Ecto neural progenitor cell (in vitro differentiated cells): ENCODE results near the gene ZNF445.
"Not testable (repeated sequence)": the region's sequence is repeated elsewhere in the genome, so short reads cannot be mapped to it uniquely, and the experiment has no call there.

Experiments used
- DNase-seq: peaks from one replicate; pipeline ENCODE4 v3.0.0-alpha.2; 2018; ENCODE audit warnings: low spot score

Gene ZNF445

GRCh38 chr3:44477312-44478030, at the start of gene ZNF445:
Gene ZNF445, minus strand, starts transcription at chr3:44477670. Its CDS starts 22,121 bp downstream, at chr3:44455549.
- DNase-seq = peak; percentile 91

- no peak for DNase-seq
These were observed 47.6 kb upstream of the ZNF445 start for GRCh38 chr3:44525060-44525459.

DNA sequence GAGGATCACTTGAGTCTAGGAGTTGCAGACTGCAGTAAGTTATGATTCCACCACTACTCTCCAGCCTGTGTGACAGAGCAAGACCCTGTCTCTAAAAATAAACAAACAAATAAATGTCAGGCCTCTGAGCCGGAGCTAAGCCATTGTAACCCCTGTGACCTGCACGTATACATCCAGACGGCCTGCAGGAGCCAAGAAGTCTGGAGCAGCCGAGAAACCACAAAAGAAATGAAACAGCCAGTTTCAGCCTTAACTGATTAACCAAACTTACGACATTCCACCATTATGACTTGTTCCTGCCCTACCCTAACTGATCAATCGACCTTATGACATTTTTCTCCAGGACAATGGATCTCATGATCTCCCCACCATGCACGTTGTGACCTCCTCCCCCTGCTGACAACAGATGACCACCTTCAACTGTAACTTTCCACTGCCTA, 45.0 kb upstream of the ZNF445 start:
- no peak for DNase-seq

DNA sequence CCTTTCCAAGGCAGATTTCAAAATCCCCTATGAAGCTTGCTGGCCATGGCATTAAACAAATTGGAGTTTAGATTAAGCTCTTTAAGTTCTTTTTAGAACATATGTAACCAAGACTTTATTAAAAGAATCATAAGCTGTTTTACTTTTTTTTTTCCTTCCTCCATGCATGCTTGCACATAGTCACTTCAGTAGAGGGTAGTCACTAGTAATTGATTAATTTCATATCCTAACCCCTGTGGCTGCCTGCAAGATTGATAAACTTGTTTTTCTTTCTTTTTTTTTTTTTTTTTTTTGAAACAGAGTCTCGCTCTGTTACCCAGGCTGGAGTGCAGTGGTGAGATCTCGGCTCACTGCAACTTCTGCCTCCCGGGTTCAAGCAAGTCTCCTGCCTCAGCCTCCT, 44.3 kb upstream of the ZNF445 start:
- DNase-seq = no peak

DNA sequence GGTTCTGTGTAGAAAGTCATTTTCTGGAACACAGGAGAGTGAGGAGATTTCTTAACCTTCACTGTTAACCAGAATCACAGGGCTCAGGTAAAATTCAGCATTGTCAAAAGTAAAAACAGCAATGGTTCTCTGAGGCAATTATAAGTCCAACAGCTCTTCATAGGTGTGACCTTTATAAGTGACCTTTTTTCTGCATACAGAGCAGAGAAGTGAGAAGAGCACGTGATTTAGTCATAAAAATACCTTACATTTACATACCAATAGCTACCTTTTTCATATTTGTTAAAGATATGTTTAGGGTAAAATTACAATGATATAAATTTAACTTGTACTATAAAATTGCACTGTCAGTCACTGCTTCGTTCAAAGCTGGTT, 41.3 kb upstream of the ZNF445 start:
- DNase-seq = no peak

DNA sequence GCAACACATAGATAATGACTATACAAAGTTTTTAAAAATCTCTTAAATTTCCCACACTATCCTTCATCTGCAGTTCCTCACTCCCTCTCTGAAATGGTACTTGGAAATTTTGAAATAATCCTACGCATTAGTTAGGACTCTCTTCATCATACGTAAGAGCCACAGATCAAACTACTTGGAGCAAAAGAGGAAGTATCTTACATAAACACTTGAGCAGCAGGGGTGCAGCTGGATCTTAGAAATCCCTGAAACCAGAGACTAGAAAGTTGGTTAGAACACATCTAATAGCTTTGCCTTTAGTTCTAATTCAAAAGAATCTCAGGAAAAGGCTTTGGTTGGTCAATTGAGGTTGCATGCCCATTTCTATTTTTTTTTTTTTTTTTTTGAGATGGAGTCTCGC, 38.8 kb upstream of the ZNF445 start:
- no peak for DNase-seq

GRCh38 chr3:44513513-44513912, 36.0 kb upstream of the ZNF445 start:
- DNase-seq = no peak

DNA sequence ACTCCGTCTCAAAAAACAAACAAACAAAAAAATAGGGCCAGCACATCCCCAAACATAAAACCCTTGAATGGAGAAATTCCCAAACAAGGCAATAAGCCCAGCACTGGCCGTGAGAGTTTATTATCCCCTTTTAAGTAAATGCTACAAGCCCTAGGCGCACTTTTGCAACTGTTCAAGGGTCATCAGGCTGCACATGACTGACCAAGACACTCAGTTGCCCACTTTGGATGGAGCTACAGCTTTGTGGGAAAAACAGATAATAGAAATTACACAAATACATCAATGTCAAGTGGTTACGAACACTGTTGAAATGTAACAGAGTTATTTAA, 33.7 kb upstream of the ZNF445 start:
- no peak for DNase-seq

- DNase-seq = no peak
These were observed 32.5 kb upstream of the ZNF445 start for GRCh38 chr3:44510000-44510368.

- no peak for DNase-seq
These were observed 32.0 kb upstream of the ZNF445 start for GRCh38 chr3:44509393-44509921.

- no peak for DNase-seq
These were observed 29.5 kb upstream of the ZNF445 start for GRCh38 chr3:44506961-44507360.

- DNase-seq = no peak
These were observed 29.1 kb upstream of the ZNF445 start for GRCh38 chr3:44506556-44506955.

DNA sequence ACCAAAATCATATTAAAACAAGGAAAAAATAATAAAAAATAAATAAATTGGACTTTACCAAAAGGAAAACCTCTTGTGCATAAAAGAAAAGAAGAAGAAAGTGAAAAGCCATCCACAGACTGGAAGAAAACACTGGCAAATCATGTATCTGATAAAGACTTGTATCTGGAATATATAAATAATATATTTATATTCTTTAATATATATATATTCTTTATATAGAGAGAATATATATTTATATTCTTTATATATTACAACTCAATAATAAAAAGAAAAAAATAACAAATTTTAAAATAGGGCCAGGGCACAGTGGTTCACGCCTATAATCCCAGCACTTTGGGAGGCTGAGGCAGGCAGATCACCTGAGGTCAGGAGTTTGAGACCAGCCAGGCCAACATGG, 27.1 kb upstream of the ZNF445 start:
- no peak for DNase-seq

- not testable (repeated sequence) for DNase-seq
These were observed 25.7 kb upstream of the ZNF445 start for GRCh38 chr3:44503178-44503577.

- no peak for DNase-seq
These were observed 24.5 kb upstream of the ZNF445 start for GRCh38 chr3:44501971-44502370.

- DNase-seq = not testable (repeated sequence)
These were observed 22.4 kb upstream of the ZNF445 start for GRCh38 chr3:44499899-44500168.

- DNase-seq = no peak
These were observed 21.9 kb upstream of the ZNF445 start for GRCh38 chr3:44499149-44499898.

GRCh38 chr3:44495636-44496415, 18.4 kb upstream of the ZNF445 start:
- no peak for DNase-seq

DNA sequence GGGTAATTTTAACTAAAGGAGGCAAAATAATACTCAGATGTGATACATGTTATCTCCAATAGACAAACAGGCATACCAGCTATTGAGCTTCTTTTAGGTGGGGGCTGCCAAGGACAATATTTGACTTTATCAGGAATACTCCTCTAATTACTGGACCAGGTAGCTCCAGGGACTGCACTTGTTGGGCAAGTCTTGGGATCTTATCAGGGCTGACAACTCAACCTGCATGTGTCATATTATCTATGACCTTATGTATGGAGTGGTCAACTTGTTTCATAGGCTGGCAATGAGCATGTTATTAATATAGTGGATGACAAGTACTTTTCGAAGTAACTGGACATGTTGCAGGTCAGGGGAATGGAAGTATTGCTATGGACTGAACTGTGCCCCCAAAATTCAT, 15.0 kb upstream of the ZNF445 start:
- no peak for DNase-seq

DNA sequence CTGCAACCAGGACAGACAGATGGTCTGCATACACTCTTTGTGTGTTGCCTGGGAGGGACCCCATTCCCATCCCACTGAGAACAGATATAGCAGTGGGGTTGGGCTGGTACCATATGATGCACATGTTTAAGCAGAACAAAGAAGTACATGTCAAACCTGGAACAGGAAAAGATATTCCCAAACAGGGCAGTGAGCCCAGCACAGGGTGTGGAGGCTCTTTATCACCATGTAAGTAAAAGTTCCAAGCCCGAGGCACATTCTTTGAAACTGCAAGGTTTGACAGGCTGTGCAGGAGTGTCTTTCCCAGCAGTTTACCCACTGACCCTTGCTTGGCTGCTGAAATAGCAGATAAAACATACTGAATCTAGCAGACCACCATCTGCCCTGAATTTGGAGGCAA, 5.3 kb upstream of the ZNF445 start:
- DNase-seq = no peak

- no peak for DNase-seq
These were observed 1.2 kb upstream of the ZNF445 start for GRCh38 chr3:44478606-44479094.

DNA sequence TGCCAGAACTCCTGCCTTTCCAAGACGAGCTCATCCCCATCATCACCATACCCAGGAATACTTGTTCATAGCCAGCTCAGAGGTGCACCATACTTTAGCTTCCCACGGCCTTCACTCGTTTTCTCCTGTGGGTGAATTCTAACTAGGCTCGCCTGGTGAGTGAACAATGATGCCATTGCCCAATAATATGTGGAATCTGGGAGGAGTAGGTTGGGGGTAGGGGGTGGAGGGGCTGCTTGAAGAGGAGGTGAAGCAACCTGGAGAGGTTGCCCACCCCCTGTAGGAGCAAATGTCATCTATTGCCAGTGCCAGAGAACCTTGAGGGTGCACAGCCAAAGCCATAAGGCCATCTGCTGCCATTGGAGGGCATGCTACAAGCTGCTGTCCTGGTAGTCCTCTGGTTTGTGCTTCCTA, 592 bp upstream of the ZNF445 start:
- DNase-seq = no peak

DNA sequence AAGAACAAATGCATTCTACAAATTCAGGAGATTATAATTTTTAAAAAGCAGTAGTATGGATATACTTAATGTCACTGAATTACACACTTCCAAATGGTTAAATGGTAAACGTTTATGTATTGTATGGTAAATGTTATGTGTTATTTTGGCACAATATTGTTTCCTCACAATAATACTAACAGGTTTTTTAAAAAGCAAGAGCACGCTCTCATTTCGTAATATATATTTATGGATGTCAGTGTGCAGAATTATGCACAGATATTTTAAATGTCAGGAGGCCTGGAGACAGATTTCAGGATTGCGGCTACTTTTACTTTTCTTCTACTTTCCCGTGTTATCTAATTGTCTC, 533 bp downstream of the ZNF445 start:
- DNase-seq = no peak
